Right atrium auricular region (tissue), 2 donors: ENCODE results near the gene SEC11C. TPM values are rescaled to one million over a fixed set of nuclear protein-coding genes. Genes with fewer than 3 reads are reported as not detected.

Source experiments
- DNase-seq: peaks from one replicate; pipeline ENCODE4 v3.0.0-alpha.2; 2019; ENCODE audit warnings: low spot score
- H3K27ac ChIP-seq, 2 donors: fragments of 200-600 bp; sonication (generic); 1 replicate in 1 of 2; 2 replicates in 1 of 2; pipeline ENCODE4 v1.5.1; 2016 to 2019
- H3K27me3 ChIP-seq, 2 donors: fragments of 200-600 bp; sonication (generic); one replicate each; pipeline versions ENCODE4 v1.5.1 to v1.6.0; 2017 to 2019
- H3K36me3 ChIP-seq: fragments of 200-600 bp; sonication (generic); one replicate; pipeline ENCODE4 v1.5.1; 2016
- H3K4me1 ChIP-seq, 2 donors: fragments of 200-600 bp; sonication (generic); one replicate each; pipeline versions ENCODE4 v1.5.1 to v1.6.0; 2017 to 2019
- H3K4me3 ChIP-seq, 2 donors: fragments of 200-600 bp; sonication (generic); 1 replicate in 1 of 2; 2 replicates in 1 of 2; pipeline ENCODE4 v1.5.1; 2017 to 2019; ENCODE audit warnings: mild to moderate bottlenecking in 1 of 2, moderate library complexity in 1 of 2
- H3K9me3 ChIP-seq, 2 donors: fragments of 200-600 bp; sonication (generic); one replicate each; pipeline ENCODE4 v1.5.1; 2019
- total RNA-seq, 2 donors: library from RNA; depleted of rRNA; stranded (reverse); fragments of >200 nt; gene quantifications; one replicate each; pipeline ENCODE4 v1.1.0, GENCODE V29; 2016
- TF ChIP-seq, protein P1 (sequence below), 2 donors: fragments of 200-600 bp; sonication (generic); IDR thresholded peaks; one replicate each; pipeline ENCODE4 v1.5.1; 2019; ENCODE audit warnings: antibody characterized with exemption in 2 of 2

Gene SEC11C
- total RNA-seq, 2 donors from 2014 or later = 11.7 to 23.9 TPM

GRCh38 chr18:59148192-59148591, 8.5 kb downstream of the SEC11C start:
- Histone ChIP-seq H3K36me3 (peaks cover 9% of the 10 kb centered on the region), H3K4me1 (no peaks in the 10 kb centered on the region), H3K27ac (no peak overlapping the region), H3K9me3 (no peaks in the 10 kb centered on the region), H3K4me3 (no peak overlapping the region), H3K27me3 (no peaks in the 10 kb centered on the region)
- TF ChIP-seq, protein P1, sequence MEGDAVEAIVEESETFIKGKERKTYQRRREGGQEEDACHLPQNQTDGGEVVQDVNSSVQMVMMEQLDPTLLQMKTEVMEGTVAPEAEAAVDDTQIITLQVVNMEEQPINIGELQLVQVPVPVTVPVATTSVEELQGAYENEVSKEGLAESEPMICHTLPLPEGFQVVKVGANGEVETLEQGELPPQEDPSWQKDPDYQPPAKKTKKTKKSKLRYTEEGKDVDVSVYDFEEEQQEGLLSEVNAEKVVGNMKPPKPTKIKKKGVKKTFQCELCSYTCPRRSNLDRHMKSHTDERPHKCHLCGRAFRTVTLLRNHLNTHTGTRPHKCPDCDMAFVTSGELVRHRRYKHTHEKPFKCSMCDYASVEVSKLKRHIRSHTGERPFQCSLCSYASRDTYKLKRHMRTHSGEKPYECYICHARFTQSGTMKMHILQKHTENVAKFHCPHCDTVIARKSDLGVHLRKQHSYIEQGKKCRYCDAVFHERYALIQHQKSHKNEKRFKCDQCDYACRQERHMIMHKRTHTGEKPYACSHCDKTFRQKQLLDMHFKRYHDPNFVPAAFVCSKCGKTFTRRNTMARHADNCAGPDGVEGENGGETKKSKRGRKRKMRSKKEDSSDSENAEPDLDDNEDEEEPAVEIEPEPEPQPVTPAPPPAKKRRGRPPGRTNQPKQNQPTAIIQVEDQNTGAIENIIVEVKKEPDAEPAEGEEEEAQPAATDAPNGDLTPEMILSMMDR (IDR thresholded peaks at IDR 0.05) = no peak
- no peak for DNase-seq

GRCh38 chr18:59149007-59149406, 9.3 kb downstream of the SEC11C start:
- Histone ChIP-seq H3K4me1 (no peaks in the 10 kb centered on the region), H3K27me3 (no peaks in the 10 kb centered on the region), H3K27ac (no peak overlapping the region), H3K36me3 (peaks cover 16% of the 10 kb centered on the region), H3K4me3 (no peak overlapping the region), H3K9me3 (no peaks in the 10 kb centered on the region)
- TF ChIP-seq, protein P1 (IDR thresholded peaks at IDR 0.05) = no peak
- DNase-seq = no peak

- DNase-seq = no peak
- no peak overlapping the region for H3K27ac ChIP-seq
- H3K36me3 ChIP-seq = peaks cover 20% of the 10 kb centered on the region
- no peaks in the 10 kb centered on the region for H3K4me1 ChIP-seq
- H3K4me3 ChIP-seq = no peak overlapping the region
- TF ChIP-seq, protein P1 (IDR thresholded peaks at IDR 0.05) = no peak
- no peaks in the 10 kb centered on the region for H3K9me3 ChIP-seq
- H3K27me3 ChIP-seq = no peaks in the 10 kb centered on the region
Observed at GRCh38 chr18:59149416-59149815, 9.7 kb downstream of the SEC11C start.

DNA sequence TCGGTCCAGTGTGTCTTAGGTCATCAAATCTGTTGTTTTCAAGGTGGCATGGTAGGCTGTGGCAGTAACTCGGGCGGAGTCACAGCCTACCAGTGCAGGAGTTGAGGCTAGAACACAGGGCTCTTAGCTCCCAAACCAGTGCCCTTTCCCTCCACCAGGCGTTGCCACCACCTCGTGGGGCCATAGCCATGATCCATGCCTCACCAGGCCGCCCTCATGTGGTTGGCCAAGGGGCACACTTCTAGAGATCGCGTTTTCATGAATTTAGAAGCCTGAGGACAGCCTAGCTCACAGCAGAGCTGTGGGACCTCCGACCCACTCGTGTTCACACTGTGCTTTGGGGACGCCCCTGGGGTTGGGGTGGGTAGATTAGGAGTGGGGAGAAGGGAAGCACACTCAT, 10.6 kb downstream of the SEC11C start:
- Histone ChIP-seq H3K9me3 (no peaks in the 10 kb centered on the region), H3K4me3 (no peak overlapping the region), H3K4me1 (no peaks in the 10 kb centered on the region), H3K27ac (no peak overlapping the region), H3K36me3 (peaks cover 22% of the 10 kb centered on the region), H3K27me3 (no peaks in the 10 kb centered on the region)
- DNase-seq = no peak
- TF ChIP-seq, protein P1 (IDR thresholded peaks at IDR 0.05) = no peak

GRCh38 chr18:59155153-59155552, 15.5 kb downstream of the SEC11C start:
- Histone ChIP-seq H3K9me3 (no peaks in the 10 kb centered on the region), H3K4me1 (no peaks in the 10 kb centered on the region), H3K27ac (no peak overlapping the region), H3K27me3 (no peaks in the 10 kb centered on the region), H3K4me3 (no peak overlapping the region), H3K36me3 (peaks cover 50% of the 10 kb centered on the region)
- TF ChIP-seq, protein P1 (IDR thresholded peaks at IDR 0.05) = no peak
- no peak for DNase-seq

DNA sequence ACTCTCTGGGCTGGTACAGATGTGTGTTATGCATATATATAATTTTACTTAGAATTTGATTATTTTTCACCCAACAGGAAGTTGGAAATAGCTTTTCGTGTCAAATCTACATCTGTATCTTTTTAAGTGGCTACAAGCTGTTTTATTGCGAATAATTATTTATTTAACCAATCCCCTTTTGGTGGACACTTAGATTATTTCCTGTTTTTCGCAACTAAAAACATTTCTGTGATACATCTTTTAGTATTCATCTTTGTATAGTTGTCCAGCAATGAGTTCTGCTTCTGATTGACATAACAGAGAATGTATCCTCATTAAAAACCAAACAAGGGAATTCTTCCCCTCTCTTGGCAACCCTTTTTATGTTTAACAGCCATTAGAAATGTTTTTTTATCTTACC, 16.6 kb downstream of the SEC11C start:
- Histone ChIP-seq H3K4me1 (no peaks in the 10 kb centered on the region), H3K27me3 (no peaks in the 10 kb centered on the region), H3K36me3 (peaks cover 50% of the 10 kb centered on the region), H3K27ac (no peak overlapping the region), H3K4me3 (no peak overlapping the region), H3K9me3 (no peaks in the 10 kb centered on the region)
- TF ChIP-seq, protein P1 (IDR thresholded peaks at IDR 0.05) = no peak
- no peak for DNase-seq
